Posterior cingulate gyrus (tissue), 11 donors: ENCODE results near the gene AGBL1.
"Not testable (repeated sequence)": the region's sequence is repeated elsewhere in the genome, so short reads cannot be mapped to it uniquely, and the experiment has no call there.

Experiments used
- DNase-seq, 10 donors: peaks; one replicate each; pipeline versions ENCODE4 v3.0.0 to v3.0.0-alpha.2; 2020 to 2021; ENCODE audit warnings: mixed read lengths in 3 of 10
- intact Hi-C: fragments of 100-400 bp; cut with DNase I; formaldehyde crosslinking; loops from one replicate; pipeline ENCODE4 v1.15.1; 2023

AGBL1 gene

GRCh38 chr15:86840996-86841395 lies 761.3 kb downstream of the AGBL1 start:
- no peak for DNase-seq
- intact Hi-C loops: no loop called here

- no peak for DNase-seq
- intact Hi-C loops: no loop called here
Measured at GRCh38 chr15:86842199-86842598, 762.5 kb downstream of the AGBL1 start.

GRCh38 chr15:86846036-86846435 lies 766.4 kb downstream of the AGBL1 start:
- intact Hi-C loops: no loop called here
- no peak for DNase-seq

GRCh38 chr15:86849136-86849535 lies 769.5 kb downstream of the AGBL1 start:
- intact Hi-C loops: no loop called here
- peak in 1 of 10 donors; percentile 79 for DNase-seq

- intact Hi-C loops: no loop called here
- peak in 1 of 10 donors; percentile 9 for DNase-seq
Measured at GRCh38 chr15:86849558-86850285, 770.1 kb downstream of the AGBL1 start.

- intact Hi-C loops: no loop called here
Measured at GRCh38 chr15:86850939-86851338, 771.3 kb downstream of the AGBL1 start.

GRCh38 chr15:86852741-86853140 lies 773.1 kb downstream of the AGBL1 start:
- intact Hi-C loops: no loop called here
- no peak for DNase-seq

More at GRCh38 chr15:86850939-86851338, 771.3 kb downstream of the AGBL1 start:
- no peak for DNase-seq

- no peak for DNase-seq
- intact Hi-C loops: no loop called here
Measured at GRCh38 chr15:86854176-86854575, 774.5 kb downstream of the AGBL1 start.

- DNase-seq: no peak
- intact Hi-C loops: no loop called here
Measured at GRCh38 chr15:86855307-86856291, 775.9 kb downstream of the AGBL1 start.

GRCh38 chr15:86857701-86858100 lies 778.0 kb downstream of the AGBL1 start:
- DNase-seq: no peak
- intact Hi-C loops: no loop called here

- intact Hi-C loops: no loop called here
- no peak for DNase-seq
Measured at GRCh38 chr15:86863226-86863915, 783.7 kb downstream of the AGBL1 start.

GRCh38 chr15:86865920-86866319 lies 786.2 kb downstream of the AGBL1 start:
- intact Hi-C loops: no loop called here
- DNase-seq: no peak

- DNase-seq: no peak
- intact Hi-C loops: no loop called here
Measured at GRCh38 chr15:86870846-86871245, 791.2 kb downstream of the AGBL1 start.

- no peak for DNase-seq
- intact Hi-C loops: no loop called here
Measured at GRCh38 chr15:86871964-86872363, 792.3 kb downstream of the AGBL1 start.

GRCh38 chr15:86872782-86873181 lies 793.1 kb downstream of the AGBL1 start:
- intact Hi-C loops: no loop called here
- no peak for DNase-seq

- intact Hi-C loops: no loop called here
- DNase-seq: no peak
Measured at GRCh38 chr15:86875067-86875466, 795.4 kb downstream of the AGBL1 start.

GRCh38 chr15:86876387-86876944 lies 796.8 kb downstream of the AGBL1 start:
- DNase-seq: no peak
- intact Hi-C loops: no loop called here

- DNase-seq: no peak
- intact Hi-C loops: no loop called here
Measured at GRCh38 chr15:86877171-86877631, 797.5 kb downstream of the AGBL1 start.

GRCh38 chr15:86878844-86879243 lies 799.2 kb downstream of the AGBL1 start:
- DNase-seq, intact Hi-C loops: not testable (repeated sequence)
